Activated T-cell treated with anti-CD3 and anti-CD28 coated beads, Interleukin-2, amount 50 U/mL, for 72 hours (primary cell): ENCODE data around the gene CFAP97D1. TPM values are rescaled to one million over a fixed set of nuclear protein-coding genes. Genes with fewer than 3 reads are reported as not detected.

Experiments
- ATAC-seq, 2 donors: fragments of 150-1000 bp; cut with Tn5 transposase; replicated peaks in 1 of 2; 2 replicates each; pipeline ENCODE4 v1.10.0; 2021; ENCODE audit warnings: moderate library complexity in 2 of 2, mild to moderate bottlenecking in 1 of 2
- DNase-seq, 2 donors: peaks; one replicate each; pipeline ENCODE4 v3.0.0; 2021 to 2022; ENCODE audit warnings: mixed read lengths in 1 of 2
- H3K27ac Mint-ChIP-seq: one replicate; pipeline ENCODE4 v1.8.0; 2022; ENCODE audit warnings: mild to moderate bottlenecking, moderate library complexity, mixed read lengths
- H3K27me3 Mint-ChIP-seq: one replicate; pipeline ENCODE4 v1.8.0; 2022; ENCODE audit warnings: low read depth, mixed read lengths
- H3K36me3 Mint-ChIP-seq, 2 donors: one replicate each; pipeline ENCODE4 v1.8.0; 2022; ENCODE audit warnings: mixed read lengths in 2 of 2, mild to moderate bottlenecking in 1 of 2; ENCODE audit not compliant: insufficient read depth in 2 of 2
- H3K4me1 Mint-ChIP-seq: one replicate; pipeline ENCODE4 v1.8.0; 2022; ENCODE audit warnings: low read depth, mixed read lengths
- H3K4me3 Mint-ChIP-seq, 2 donors: one replicate each; pipeline ENCODE4 v1.8.0; 2022; ENCODE audit warnings: mild to moderate bottlenecking in 2 of 2, mixed read lengths in 2 of 2, moderate library complexity in 2 of 2
- H3K9me3 Mint-ChIP-seq, 2 donors: one replicate each; pipeline ENCODE4 v1.8.0; 2022; ENCODE audit warnings: mixed read lengths in 2 of 2
- total RNA-seq, 2 donors: library from RNA; stranded (reverse); gene quantifications; one replicate each; pipeline ENCODE4 v1.2.3, GENCODE V29; 2022

Gene CFAP97D1
- total RNA-seq, 2 donors from 2014 or later, result not detected

DNA sequence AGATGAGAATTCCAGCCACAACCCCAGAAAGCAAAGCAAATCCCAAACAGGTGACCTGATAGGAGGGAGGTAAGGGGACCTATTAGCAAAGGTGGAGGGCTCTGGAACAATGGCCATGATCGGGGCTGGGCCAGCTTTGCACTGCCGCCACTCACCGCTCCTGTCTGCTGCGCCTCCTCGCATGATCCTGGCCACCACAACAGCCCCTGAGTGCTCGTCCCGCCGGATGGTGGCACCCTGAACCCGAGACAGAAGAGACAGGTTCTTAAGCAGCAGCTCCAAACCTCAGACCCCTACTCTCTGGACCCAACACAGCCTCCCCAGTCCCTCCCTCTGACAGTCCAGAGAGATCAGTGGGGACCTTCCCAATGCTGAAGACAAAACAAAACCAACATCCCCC, 47.4 kb downstream of the CFAP97D1 start:
- no peak overlapping the region for H3K4me3 Mint-ChIP-seq
- DNase-seq (no peak), ATAC-seq (no peak)
- H3K9me3 Mint-ChIP-seq, result no peaks in the 10 kb centered on the region
- no peaks in the 10 kb centered on the region for H3K36me3 Mint-ChIP-seq
- H3K27ac Mint-ChIP-seq, result no peak overlapping the region
- peaks cover 25% of the 10 kb centered on the region for H3K27me3 Mint-ChIP-seq
- peaks cover 19% of the 10 kb centered on the region for H3K4me1 Mint-ChIP-seq

DNA sequence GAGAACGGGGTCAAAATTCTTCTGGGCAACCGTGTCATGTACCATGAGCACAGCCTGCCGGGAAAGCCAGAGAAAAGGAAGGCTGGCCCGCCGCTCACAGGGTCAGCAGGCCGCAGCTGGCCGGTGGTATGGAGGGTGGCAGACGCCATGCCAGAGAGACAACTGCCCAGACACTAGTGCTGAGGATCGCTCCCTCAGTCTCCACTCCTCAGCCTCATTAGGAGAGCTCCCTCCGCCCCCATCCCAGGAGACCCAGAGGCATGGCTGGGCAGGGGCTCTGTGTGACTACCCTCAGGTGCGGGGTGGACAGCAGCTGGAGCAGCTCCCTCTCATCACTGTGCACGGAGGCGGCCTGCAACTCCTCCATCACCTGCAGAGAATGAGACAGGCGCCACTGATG, 49.5 kb downstream of the CFAP97D1 start:
- Mint-ChIP-seq H3K4me3 (no peak overlapping the region), H3K9me3 (no peaks in the 10 kb centered on the region), H3K4me1 (peaks cover 27% of the 10 kb centered on the region), H3K27ac (no peak overlapping the region), H3K27me3 (peaks cover 40% of the 10 kb centered on the region), H3K36me3 (peaks cover 0 to 5% of the 10 kb centered on the region in 2 donors)
- no peak for DNase-seq
- no peak for ATAC-seq

DNA sequence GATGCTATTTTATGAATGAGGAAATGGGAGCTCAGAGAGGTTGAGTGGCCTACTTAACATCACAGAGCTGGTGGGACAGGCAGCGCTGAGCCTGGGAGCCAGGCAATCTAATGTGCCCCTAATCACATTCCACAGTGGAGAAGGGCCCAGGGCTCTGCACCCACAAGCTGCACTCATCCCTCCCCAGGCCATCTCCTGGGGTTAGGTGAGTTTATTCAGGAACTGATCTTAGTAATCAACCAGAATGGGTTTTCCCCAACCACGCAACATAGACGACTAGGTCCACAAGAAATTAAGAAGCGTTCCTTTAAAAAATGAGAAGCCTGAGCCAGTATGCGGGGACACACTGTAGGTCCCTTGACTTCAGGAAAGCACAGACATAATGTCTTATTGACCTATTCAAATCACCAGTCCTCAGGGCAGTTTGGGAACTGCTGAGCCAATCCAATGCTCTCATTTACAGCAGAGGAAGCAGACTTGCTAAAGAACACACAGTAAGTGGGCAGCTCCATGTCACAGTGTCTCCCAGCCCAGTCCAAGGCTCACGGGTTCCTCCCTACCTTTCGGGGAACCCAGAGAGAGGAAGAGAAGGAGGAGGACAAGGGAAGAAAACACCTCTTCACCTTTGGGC, 50.4 kb downstream of the CFAP97D1 start:
- DNase-seq (peak; percentile 39 to 46), ATAC-seq (peak; percentile 78 to 80)
- Mint-ChIP-seq H3K27ac (no peak overlapping the region), H3K4me3 (peak overlapping the region in 1 of 2 donors; percentile 32), H3K4me1 (peaks cover 27% of the 10 kb centered on the region), H3K36me3 (peaks cover 0 to 5% of the 10 kb centered on the region in 2 donors), H3K27me3 (peaks cover 40% of the 10 kb centered on the region), H3K9me3 (no peaks in the 10 kb centered on the region)

DNA sequence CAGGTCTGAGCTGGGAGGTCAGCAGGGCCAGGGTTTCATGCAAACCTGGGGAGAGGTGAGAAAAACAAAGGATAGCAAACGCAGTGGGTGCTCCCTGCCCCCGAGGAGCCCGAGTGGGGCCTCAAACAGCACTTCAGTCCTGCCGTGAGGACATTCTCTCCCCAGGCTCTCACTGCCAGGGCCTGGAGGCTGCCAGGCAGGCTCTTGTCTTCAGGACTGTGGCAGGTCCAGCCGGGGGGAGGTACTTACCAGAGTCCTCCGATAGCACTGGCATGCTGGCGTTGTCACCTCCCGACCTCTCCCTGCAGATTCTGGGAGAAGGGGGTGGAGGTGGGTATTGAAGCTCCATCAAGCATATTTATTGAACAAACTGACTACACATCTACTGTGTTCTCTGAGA, 51.4 kb downstream of the CFAP97D1 start:
- peaks cover 27% of the 10 kb centered on the region for H3K4me1 Mint-ChIP-seq
- ATAC-seq (no peak), DNase-seq (no peak)
- H3K4me3 Mint-ChIP-seq, result peak overlapping the region; percentile 34 to 69
- H3K9me3 Mint-ChIP-seq, result no peaks in the 10 kb centered on the region
- H3K27ac Mint-ChIP-seq, result no peak overlapping the region
- H3K27me3 Mint-ChIP-seq, result peaks cover 40% of the 10 kb centered on the region
- H3K36me3 Mint-ChIP-seq, result peaks cover 0 to 5% of the 10 kb centered on the region in 2 donors

DNA sequence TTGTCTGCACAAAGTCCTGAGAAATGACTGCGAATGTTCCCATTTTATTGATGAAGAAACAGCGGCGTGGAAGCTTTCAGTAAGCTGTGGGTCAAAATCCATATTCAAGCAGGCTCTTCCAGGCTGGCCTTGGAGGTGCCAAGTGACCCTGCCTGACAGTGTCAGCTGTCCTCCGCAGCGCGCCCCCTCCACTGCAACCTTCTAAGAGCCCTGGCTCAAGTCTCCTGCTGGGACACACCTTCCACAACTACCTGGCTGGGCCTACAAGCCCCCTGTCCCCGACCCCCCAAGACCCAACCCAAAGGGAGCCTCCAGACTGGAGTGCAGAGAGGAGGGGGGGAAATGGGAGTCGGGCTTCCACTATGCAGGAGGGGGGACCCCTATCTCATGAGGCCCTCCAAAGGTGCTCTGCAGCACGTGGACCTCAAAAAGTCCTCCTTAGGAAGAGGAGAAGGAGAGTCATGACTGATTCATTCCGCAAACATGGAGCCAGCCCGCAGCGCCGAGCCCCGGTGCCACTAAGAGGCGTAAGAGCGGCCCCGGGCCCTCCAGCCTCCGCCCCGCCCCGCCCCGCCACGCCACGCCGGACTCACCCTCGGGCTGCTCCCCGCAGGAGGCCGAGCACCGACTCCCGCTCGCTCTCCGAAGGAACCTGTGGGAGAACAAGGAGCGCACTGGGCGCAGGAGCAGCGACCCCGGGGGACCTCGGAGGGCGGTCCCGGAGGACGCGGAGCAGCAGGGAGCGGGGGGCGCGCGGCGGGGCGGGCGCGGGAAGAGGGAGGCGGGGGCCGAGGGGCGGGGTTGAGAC, 52.1 kb downstream of the CFAP97D1 start:
- H3K4me1 Mint-ChIP-seq, result peaks cover 27% of the 10 kb centered on the region
- H3K27me3 Mint-ChIP-seq, result peaks cover 40% of the 10 kb centered on the region
- H3K4me3 Mint-ChIP-seq, result peak overlapping the region; percentile 69 to 80
- peaks cover 0 to 5% of the 10 kb centered on the region in 2 donors for H3K36me3 Mint-ChIP-seq
- no peaks in the 10 kb centered on the region for H3K9me3 Mint-ChIP-seq
- no peak overlapping the region for H3K27ac Mint-ChIP-seq
- peak; percentile 18 to 24 for DNase-seq
- ATAC-seq, result peak; percentile 38 to 50

DNA sequence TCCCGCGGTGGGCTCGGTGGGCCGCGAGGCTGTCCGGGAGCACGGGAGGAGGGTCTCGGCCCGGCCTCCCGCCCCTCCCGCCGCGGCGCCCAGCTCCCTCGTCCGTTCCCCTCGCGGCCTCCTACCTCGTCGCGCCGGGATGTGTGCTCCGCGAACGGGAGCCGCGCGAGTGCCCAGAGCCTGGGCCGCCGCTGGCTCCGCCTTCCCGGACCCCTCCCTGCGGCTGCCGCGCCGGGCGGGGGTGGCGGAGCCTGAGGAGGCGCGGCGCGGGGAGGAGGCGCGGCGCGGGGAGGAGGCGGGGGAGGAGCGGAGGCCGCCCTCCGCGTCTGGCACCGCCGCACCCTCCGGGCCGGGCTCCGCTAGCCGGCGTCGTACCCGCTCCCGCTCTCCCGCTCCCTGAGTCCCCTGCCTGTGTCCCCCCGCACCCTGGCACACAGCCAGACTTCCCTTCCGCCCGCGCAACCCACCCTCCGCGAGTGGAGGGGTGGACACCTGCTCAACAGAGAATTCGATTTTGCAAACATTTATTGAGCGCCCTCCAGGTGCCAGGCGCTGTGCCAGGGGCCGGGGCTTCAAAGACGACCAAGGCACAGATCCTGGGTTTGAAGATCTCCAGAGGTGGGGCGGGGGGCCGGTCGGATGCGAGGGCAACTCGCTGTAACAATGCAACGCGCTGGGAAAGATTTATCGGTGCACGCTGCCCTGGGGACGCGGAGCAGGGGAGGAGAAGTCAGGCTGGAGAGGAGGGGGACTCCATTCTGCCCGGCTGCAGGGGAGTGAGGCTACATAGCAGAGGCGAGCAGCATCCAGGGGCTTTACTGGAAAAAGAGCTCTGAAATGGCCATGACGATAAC, 53.0 kb downstream of the CFAP97D1 start, which contains the start of gene MPP3:
TSS of gene MPP3 (minus strand) at position 171 of the 854 bp plus-strand sequence. CDS start 1,240 bp downstream, outside the sequence.
- ATAC-seq, result peak; percentile 69 to 75
- H3K27ac Mint-ChIP-seq, result no peak within 1 kb of the TSS
- peak; percentile 52 to 59 for DNase-seq

DNA sequence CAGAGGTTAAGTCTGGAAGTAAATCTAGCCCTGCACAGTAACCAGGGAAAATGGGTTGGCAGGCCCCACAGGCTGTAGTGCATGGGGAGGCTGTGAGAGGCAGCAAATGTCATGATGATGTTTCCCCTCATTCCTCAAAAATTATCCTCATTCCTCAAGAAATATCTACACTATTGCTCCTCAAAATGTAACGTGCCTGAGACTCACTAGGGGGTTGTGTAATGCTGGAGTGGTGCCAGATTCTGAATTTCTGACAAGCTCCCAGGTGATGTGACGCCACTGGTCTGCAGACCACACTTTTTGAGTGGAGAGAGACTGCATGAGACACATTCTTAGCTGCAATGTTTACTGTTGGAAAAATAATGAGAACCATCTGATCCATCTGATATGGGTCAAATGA, 53.9 kb downstream of the CFAP97D1 start:
- H3K9me3 Mint-ChIP-seq, result no peaks in the 10 kb centered on the region
- ATAC-seq (no peak), DNase-seq (no peak)
- no peak overlapping the region for H3K27ac Mint-ChIP-seq
- peaks cover 0 to 5% of the 10 kb centered on the region in 2 donors for H3K36me3 Mint-ChIP-seq
- peaks cover 45% of the 10 kb centered on the region for H3K27me3 Mint-ChIP-seq
- peak overlapping the region; percentile 67 to 79 for H3K4me3 Mint-ChIP-seq
- peaks cover 27% of the 10 kb centered on the region for H3K4me1 Mint-ChIP-seq

More for the DNA sequence above, 53.0 kb downstream of the CFAP97D1 start, which contains the start of gene MPP3:
- H3K4me1 Mint-ChIP-seq, result peaks cover 27% of the 10 kb centered on the region
- H3K4me3 Mint-ChIP-seq, result peak within 1 kb of the TSS; percentile 69 to 80
- H3K27me3 Mint-ChIP-seq, result peaks cover 45% of the 10 kb centered on the region
- H3K9me3 Mint-ChIP-seq, result no peaks in the 10 kb centered on the region
- H3K36me3 Mint-ChIP-seq, result peaks cover 0 to 5% of the 10 kb centered on the region in 2 donors

Other genes with a start within 250 kb of the CFAP97D1 start
- 1 to 10 TPM; 1.2 to 2.1 TPM for gene ETV4, start 234.1 kb upstream of the CFAP97D1 start, total RNA-seq
- under 1 TPM; 0.36 to 0.37 TPM for gene MEOX1, start 118.5 kb upstream of the CFAP97D1 start, total RNA-seq
- gene SOST, start 21.6 kb upstream of the CFAP97D1 start, total RNA-seq, result not detected
- 10 to 100 TPM in 1 of 2 donors, 1 to 10 TPM in 1; 9.2 to 11.0 TPM for gene DUSP3, start 1.5 kb upstream of the CFAP97D1 start, total RNA-seq
- not detected for gene MPP3, start 52.7 kb downstream of the CFAP97D1 start, total RNA-seq
- gene CD300LG, start 66.7 kb downstream of the CFAP97D1 start, total RNA-seq, result not detected
- gene MPP2, start 127.1 kb downstream of the CFAP97D1 start, total RNA-seq, result 1 to 10 TPM; 4.0 to 4.1 TPM
- gene PPY, start 162.0 kb downstream of the CFAP97D1 start, total RNA-seq, result not detected
- gene PYY, start 173.5 kb downstream of the CFAP97D1 start, total RNA-seq, result not detected
- 1 to 10 TPM; 1.4 to 1.8 TPM for gene NAGS, start 224.2 kb downstream of the CFAP97D1 start, total RNA-seq
- gene TMEM101, start 234.5 kb downstream of the CFAP97D1 start, total RNA-seq, result 10 to 100 TPM; 32.3 to 34.9 TPM